Measurements from ENCODE around the gene NDUFAF8. TPM values are rescaled to one million over a fixed set of nuclear protein-coding genes. Genes with fewer than 3 reads are reported as not detected.

NDUFAF8 gene
- total RNA-seq, 1 donor from 2014 or later: 59.4 TPM

DNA sequence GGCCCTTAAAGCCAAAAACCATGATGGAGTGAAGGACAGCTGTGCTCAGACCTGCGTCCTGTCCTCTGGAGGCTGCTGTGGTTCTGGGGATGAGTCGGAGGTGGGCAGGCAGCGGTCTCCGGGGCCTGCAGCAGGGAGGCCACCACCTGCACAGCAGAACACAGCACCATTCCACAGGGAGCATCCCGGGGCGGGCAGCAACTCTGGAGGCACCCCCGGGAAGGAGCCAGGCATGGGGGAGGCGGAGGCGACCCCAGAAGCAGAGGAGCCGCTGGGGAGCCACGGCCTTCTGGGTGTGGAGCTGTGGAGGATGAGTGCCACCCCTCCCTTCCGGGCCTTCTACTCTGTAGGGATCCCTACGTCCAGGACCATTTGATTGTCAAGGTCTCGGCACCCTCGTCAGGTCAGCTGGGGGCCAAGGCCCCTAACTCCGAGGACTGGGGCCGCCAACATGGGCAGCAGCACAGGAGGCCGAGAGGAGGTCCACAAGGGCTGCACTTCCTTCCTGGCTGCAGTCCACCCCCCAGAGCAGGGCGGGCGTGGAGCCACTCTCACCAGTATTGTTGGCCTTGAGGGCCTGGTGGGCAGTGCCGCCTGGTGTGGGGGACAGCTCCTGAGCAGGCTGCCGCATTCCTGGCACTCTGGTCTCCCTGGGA, 40.2 kb upstream of the NDUFAF8 start:
- DNase-seq (no peak), ATAC-seq (ENCODE audit: poor library complexity) (no peak)
- intact Hi-C loops (cut with DNase I): no loop called here

DNA sequence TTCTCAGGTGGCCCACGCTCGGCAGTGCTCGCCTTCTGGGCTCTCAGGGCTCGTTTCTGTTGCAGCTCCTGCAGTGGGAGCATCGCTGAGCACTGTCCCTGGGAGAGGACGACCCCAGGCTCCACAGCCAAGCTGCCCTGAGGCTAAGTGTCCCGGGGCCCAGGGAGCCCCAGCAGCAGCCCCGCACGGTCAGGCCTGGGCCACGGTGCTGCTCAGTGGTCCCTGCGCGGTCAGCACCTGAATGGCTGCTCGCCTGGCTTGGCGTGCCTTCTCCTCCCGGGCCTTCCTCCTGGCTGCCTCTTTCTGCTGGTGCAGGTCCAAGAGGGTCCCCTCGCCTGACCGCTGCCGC, 39.7 kb upstream of the NDUFAF8 start:
- DNase-seq (no peak), ATAC-seq (ENCODE audit: poor library complexity) (no peak)
- intact Hi-C loops (cut with DNase I): no loop called here

DNA sequence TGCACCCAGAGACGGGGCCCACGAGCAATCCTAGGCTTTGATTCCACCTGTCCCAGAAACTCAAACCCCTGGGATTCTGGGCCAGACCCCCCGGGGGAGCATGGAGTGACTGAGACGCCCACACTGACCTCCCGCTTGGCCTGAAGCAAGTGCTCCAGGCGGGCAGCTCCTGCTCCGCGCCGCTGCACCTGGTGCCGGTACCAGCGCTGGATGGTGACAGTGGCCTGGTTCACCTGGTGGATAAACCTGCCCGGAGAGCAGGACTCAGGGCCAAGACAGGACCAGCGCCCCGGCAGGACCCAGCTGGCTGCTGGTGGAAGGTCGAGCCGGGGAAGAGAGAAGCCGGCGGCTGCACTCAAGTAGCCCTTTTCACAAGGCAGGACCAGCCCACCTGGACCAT, 38.9 kb upstream of the NDUFAF8 start:
- no peak for DNase-seq
- intact Hi-C loops (cut with DNase I): no loop called here
- no peak for ATAC-seq (ENCODE audit: poor library complexity)

DNA sequence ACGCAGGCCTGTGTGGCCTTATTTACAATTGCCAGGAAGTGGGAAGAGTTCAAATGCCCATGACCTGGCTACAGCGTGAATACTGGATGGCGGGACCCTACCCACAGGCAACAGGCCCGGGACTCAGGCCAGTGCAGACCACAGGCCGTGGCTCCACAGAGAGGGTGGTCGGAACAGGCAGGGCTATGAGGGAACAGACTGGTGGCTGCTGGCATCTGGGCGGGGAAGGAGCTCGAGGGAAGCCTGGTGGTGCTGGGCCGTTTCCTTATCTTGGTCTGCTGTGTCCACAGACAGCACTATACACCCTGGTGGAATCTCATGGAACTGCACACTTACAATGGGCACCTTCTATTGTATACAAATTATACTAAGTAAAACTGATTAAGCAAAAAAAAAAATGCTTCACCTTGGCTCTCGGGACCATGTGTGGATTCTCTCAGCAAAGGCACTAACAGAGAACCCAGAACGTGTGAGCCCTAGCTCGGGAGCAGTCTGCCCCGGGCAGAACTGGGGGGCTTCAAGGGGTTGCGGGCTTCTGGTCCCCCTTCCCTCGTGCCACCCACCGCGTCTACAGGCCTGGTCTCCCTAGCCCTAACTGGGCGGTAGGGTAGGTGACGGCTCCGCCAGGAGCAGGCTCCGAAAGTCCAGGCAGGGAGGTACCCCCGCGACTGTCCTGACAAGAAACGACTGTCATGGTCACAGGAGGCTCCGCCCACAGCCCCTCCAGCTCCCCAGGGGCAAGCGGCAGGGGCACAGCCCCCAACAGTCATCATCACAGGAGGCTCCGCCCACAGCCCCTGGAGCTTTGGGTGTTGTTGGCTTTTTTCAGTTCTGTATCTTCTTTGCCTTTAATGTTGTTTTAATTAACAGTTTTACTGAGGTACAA, 38.2 kb upstream of the NDUFAF8 start:
- DNase-seq (no peak), ATAC-seq (ENCODE audit: poor library complexity) (peak; percentile 56)
- intact Hi-C loops (cut with DNase I): no loop called here

DNA sequence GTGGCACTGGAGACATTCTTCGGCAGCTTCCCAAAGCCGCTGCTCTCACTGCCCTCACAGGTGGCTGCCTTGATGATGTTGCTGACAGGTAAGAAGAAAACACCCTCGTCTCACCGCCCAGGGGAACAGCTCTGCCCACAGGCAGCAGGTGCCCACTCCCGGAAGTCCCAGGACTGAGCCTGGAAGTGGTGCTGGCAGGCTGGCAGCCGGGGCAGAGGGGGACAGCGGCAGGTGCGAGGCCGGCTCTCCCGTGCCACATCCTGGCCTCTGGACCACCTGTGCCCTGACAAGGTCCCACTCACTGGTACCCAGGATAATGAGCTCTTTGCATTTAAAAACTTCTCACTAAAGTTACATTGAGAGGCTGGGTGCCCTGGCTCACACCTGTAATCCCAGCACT, 36.8 kb upstream of the NDUFAF8 start:
- no peak for DNase-seq
- intact Hi-C loops (cut with DNase I): no loop called here
- ATAC-seq (ENCODE audit: poor library complexity): no peak

DNA sequence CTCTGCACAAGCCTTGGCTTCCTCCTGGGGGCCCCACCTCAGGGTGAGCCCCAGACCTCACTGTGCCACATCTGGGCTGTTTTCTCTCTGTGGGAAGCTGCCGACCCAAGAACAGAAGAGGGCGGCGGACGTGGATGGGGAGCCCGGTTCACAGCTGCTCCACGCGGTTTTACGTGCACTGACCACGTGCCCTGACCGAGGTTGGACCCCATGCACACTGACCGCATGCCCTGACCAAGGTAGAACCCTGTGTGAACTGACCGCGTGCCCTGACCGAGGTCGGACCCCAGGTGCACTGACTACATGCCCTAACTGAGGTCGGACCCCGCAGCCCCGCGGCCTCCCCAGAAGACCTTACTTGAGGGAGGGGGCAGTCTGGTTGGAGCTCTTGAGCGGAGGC, 36.0 kb upstream of the NDUFAF8 start:
- DNase-seq (no peak), ATAC-seq (ENCODE audit: poor library complexity) (no peak)
- intact Hi-C loops (cut with DNase I): no loop called here

DNA sequence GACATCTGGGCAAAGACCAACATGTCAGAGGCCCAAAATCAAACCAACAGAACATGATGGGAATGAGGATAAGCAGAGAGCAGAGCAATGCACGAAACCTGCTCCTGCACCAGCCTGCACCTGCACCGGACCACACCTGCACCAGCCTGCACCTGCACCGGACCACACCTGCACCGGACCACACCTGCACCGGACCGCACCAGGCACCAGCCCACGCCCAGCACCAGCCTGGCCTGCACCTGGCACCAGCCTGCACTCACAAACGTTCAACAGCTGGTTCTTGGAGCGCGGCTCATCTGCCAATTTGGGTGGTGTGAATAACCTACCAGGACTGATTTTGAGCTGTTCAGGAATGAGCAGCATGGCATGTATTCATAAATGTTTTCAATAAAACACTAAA, 34.5 kb upstream of the NDUFAF8 start:
- DNase-seq (no peak), ATAC-seq (ENCODE audit: poor library complexity) (no peak)
- intact Hi-C loops (cut with DNase I): no loop called here

DNA sequence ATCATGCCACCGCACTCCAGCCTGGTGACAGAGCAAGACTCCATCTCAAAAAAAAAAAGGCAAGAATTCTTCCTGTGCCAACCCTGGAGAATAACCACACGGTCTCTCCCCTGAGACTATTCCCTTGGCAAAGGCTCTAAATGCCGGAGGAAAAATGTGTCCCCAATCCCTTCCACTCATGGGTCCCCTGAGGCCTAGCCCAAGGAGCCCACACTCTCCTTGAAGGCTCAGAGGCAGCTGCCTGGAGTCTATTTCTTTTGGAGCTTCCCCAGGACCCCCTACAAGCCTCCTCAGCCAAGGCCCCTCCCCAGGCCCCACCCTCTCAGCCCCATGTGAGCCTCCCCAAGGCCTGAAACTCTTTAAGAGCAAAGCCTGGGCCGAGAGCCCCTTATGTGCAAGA, 33.0 kb upstream of the NDUFAF8 start:
- intact Hi-C loops (cut with DNase I): no loop called here
- ATAC-seq (ENCODE audit: poor library complexity) (no peak), DNase-seq (no peak)

DNA sequence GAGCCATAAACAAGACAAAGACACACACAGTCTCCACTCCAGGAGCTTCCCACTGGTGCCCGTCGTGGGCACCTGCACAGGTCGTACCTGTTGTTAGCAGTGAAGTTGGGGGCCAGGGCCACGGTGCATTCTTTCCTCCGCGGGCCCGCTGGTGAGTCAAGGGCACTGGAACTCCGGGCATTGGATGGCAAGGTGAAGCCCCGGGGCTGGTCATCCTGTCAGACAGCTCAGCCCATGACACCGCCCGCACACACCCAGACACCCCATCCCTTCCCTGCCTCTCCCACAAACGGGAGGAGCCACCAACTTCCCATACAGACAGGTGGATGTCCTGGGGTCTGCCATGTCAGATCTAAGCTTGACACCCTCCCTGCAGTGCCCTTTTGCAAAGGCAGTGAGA, 32.5 kb upstream of the NDUFAF8 start:
- intact Hi-C loops (cut with DNase I): no loop called here
- DNase-seq: no peak
- ATAC-seq (ENCODE audit: poor library complexity): no peak

DNA sequence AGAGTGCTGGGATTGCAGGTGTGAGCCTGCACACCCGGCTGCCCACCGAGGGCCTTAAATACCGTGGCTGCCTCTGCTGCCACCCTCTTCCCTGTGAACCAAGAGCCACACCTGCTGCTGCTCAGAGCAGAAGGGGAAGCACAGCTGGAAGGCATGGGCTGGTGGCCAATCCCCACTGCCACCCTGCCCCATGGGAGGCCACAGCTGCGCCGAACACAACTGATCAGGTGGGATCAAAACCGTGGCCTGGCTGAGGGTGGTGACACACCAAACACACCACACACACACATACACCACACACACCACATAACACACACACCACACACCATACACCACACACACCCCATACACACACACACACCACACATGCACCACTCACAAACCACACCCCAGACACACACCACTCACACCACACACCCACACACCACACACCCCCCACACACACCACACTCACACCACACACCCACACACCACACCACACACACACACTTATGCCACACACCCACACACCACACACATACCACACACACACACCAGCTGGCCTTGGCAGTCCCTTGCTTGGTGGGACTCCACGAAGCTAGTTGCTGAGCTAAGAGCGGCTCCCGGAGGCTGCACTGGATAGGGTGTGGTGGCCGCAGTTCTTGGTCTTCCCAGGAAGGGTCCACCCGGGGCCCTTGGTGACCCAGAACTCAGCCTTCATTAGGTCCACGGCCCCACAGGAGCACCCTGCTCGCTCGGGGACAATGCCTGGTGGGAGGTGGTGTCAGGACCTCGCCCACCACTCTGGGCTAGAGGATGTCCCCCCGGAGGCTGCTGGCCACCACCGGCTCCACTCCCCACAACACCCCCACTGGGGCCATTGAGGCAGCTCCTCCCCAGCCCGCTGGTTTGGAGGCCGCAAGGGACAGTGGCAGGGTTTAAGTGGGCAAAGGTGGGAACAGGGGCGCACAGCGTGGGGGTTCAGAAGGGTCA, 31.2 kb upstream of the NDUFAF8 start:
- intact Hi-C loops (cut with DNase I): no loop called here
- ATAC-seq (ENCODE audit: poor library complexity) (no peak), DNase-seq (no peak)

DNA sequence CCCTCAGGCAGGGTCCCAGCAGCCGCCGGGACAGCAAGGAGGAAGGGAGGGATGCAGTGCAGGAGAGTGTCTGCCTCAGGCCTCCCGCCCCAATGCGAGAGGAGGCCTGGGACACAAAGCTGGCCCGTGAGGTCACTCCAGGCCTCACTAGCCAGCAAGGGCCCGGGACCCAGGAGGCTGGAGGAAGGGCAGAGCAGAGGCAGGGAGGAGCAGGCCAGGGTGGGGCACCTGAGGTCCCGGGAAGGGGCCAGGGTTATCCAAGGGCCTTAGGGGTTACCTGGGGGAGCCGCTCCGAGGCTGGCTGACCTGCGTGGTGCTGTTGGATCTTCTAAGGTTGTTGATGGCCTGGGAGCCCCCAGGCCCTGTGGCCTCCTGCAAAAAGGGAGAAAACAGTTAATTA, 30.5 kb upstream of the NDUFAF8 start:
- no peak for ATAC-seq (ENCODE audit: poor library complexity)
- intact Hi-C loops (cut with DNase I): no loop called here
- no peak for DNase-seq

DNA sequence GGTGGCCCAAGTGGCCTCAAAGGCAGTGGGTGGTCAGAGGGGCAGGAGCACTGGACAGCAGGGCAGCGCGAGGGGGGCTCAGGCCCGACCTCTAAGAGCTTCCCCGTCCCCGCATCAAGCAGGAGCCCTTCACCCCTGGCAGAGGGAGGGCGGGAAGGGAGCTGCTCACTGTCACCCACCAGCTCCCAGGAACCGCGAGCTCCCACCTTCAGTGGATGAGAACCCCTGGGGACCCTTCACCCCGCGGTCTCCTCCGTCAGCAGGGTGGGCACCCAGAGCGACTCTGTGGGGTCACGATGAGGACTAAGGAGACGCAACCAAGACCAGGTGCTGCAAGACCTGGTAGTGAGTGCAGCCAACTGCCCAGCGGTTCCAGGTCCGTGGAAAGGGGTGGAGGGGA, 30.0 kb upstream of the NDUFAF8 start:
- ATAC-seq (ENCODE audit: poor library complexity) (no peak), DNase-seq (no peak)
- intact Hi-C loops (cut with DNase I): no loop called here

DNA sequence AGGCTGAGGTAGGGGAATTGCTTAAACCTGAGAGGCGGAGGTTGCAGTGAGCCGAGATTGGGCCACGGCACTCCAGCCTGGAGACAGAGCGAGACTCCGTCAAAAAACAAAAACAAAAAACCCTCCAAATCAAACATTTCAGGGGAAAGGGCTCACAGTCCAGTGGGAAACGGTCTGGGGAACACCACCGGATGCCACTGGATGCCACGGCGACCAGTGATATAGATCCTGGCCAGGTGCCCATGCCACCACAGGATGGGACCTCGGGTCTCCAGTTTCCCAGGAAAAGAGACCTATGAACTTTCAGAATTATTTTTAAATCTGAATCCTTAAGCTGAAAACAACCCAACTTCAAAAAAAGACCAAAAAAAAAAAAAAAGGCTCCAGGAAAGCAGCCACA, 28.7 kb upstream of the NDUFAF8 start:
- intact Hi-C loops (cut with DNase I): no loop called here
- no peak for ATAC-seq (ENCODE audit: poor library complexity)
- no peak for DNase-seq

DNA sequence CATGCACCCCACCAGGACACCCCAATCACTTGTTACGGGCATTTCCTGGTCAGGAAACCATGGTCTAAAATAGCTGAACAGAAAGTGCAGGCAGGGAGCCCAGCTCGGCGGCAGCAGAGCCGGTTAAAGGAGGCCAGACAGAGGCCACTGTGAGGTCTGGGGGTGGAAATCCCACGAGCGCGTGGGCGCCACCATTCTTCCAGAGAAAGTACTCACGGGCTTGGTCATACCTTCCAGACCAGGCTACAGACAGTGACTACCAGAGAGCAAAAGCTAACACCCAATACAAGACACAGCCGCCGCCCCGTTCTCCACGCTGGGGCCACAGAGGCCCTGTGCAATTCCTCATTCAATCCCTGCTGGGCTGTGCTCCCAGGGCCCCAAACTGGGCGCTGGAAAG, 28.2 kb upstream of the NDUFAF8 start:
- intact Hi-C loops (cut with DNase I): no loop called here
- DNase-seq: no peak
- ATAC-seq (ENCODE audit: poor library complexity): no peak

DNA sequence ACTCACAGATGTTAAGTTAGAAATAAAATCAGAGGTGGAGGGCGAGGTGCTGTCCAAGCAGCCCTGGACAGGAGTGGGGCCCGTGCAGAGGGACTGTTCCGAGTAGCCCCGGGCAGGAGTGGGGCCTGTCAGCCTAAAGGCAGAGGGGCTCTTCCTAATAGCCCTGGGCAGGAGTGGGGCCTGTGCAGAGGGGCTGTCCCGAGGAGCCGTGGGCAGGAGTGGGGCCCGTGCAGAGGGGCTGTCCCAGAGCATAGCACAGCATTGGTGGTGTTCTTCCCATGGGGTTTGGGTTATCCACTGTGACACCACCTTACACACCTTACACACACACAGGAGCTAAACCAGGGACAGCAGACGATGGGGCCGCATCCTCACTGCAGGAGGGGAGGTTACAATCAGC, 26.8 kb upstream of the NDUFAF8 start:
- ATAC-seq (ENCODE audit: poor library complexity) (no peak), DNase-seq (no peak)
- intact Hi-C loops (cut with DNase I): no loop called here

DNA sequence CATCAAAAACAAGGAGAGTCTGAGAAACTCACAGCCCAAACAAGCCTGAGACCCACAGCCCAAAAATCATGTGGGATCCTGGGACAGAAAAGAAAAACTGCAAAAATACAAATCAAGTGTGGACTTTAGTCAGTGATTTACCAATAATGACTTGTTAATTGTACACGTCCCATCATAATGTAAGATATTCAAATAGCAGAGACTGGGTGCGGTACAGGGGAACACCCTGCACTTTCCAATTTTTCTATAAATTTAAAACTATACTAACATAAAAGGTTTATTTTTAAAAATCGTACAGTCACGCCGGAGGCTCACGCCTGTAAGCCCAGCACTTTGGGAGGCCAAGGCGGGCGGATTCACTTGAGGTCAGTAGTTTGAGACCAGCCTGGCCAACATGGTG, 25.1 kb upstream of the NDUFAF8 start:
- intact Hi-C loops (cut with DNase I): no loop called here
- no peak for ATAC-seq (ENCODE audit: poor library complexity)
- DNase-seq: peak; percentile 19

DNA sequence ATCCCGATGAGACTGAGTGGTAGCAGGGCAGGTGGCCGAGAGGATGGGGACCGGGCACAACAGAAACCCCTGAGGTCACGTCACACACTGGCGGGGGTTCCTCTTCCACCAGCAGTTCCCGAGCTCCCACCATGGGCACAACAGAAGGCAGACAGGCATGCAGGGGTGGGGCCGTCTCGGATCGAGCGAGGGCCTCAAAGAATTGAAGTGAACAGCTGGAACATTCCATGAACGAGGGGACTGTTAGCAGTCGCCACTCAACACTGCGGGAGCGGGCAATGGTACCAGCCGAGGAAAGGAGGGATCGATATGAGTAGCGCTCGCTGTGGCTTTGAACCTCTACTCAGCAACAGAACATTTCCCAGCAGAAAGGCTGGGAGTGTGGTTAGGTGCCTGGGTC, 21.6 kb upstream of the NDUFAF8 start:
- DNase-seq (no peak), ATAC-seq (ENCODE audit: poor library complexity) (no peak)
- intact Hi-C loops (cut with DNase I): no loop called here

DNA sequence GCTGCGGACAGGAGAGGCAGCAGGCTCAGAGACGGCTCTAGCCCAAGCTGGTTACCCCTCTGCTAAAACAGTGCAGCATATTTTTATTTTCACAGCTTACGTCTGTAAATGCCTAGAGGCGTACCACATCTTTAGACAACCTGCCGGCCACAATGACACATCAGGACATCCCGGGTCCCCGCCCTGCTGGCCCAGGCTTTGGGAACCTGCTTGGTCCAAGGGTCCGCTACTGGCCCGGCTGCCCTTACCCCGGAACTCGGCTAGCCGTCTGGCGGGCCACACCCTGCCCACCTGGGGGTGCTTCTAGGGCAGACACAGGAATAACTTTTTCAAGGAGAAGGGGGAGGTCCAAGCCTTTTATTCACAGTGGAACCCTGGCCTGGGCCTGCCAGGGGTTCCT, 20.7 kb upstream of the NDUFAF8 start:
- peak; percentile 6 for DNase-seq
- ATAC-seq (ENCODE audit: poor library complexity): no peak
- intact Hi-C loops (cut with DNase I): no loop called here

DNA sequence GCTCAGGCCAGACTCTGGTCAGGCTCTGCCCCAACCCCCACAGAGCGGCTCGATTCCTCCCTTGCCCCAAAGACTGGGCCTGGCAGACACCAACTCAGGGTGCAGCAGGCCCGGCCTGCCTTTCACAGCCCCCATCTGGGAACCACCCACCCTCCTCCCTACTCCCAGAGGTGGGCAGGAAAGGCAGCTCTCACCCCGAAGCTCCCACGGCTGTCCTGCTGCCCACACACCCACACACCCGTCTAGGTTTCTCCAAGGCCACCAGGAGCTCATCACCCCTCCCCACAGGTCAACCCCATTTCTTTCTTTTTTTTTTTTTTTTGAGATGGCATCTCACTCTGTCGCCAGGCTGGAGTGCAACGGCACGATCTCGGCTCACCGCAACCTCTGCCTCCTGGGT, 20.1 kb upstream of the NDUFAF8 start:
- ATAC-seq (ENCODE audit: poor library complexity) (no peak), DNase-seq (peak; percentile 29)
- intact Hi-C loops (cut with DNase I): no loop called here
